Hypothalamus (tissue), 51 donors: ENCODE measurements around the gene NDST1.
A peak's percentile ranks its signal among the peaks of the same experiment; 100 is the strongest.
"Not testable (repeated sequence)": the region's sequence is repeated elsewhere in the genome, so short reads cannot be mapped to it uniquely, and the experiment has no call there.

ENCODE experiments used
- DNase-seq, 51 donors: peaks; one replicate each; lab custom pipeline; 2025; lab: John Stamatoyannopoulos, UW

Gene NDST1

GRCh38 chr5:150507474-150508276 lies at the start of gene NDST1:
TSS of gene NDST1 (plus strand) at chr5:150508131. CDS start at chr5:150521255, 13,124 bp downstream.
- DNase-seq: no peak

- DNase-seq: peak in 48 of 51 donors; percentile 19 to 83 (median 50)
Observed at GRCh38 chr5:150458802-150459557, 49.0 kb upstream of the NDST1 start.

- no peak for DNase-seq
Observed at GRCh38 chr5:150460781-150461180, 47.1 kb upstream of the NDST1 start.

GRCh38 chr5:150461231-150461630 lies 46.7 kb upstream of the NDST1 start:
- DNase-seq: no peak

- peak in 3 of 51 donors; percentile 8 to 20 (median 16) for DNase-seq
Observed at GRCh38 chr5:150464554-150465012, 43.3 kb upstream of the NDST1 start.

- no peak for DNase-seq
Observed at GRCh38 chr5:150465927-150466326, 42.0 kb upstream of the NDST1 start.

- no peak for DNase-seq
Observed at GRCh38 chr5:150468206-150468605, 39.7 kb upstream of the NDST1 start.

GRCh38 chr5:150469718-150470469 lies 38.0 kb upstream of the NDST1 start:
- DNase-seq: no peak

GRCh38 chr5:150473673-150474358 lies 34.1 kb upstream of the NDST1 start:
- DNase-seq: no peak

GRCh38 chr5:150476568-150476967 lies 31.4 kb upstream of the NDST1 start:
- DNase-seq: not testable (repeated sequence)

GRCh38 chr5:150479416-150479815 lies 28.5 kb upstream of the NDST1 start:
- DNase-seq: no peak

GRCh38 chr5:150481708-150481965 lies 26.3 kb upstream of the NDST1 start:
- DNase-seq: no peak

- DNase-seq: no peak
Observed at GRCh38 chr5:150481972-150482406, 25.9 kb upstream of the NDST1 start.

- no peak for DNase-seq
Observed at GRCh38 chr5:150484964-150485692, 22.8 kb upstream of the NDST1 start.

- DNase-seq: peak in 39 of 51 donors; percentile 5 to 73 (median 56)
Observed at GRCh38 chr5:150485693-150486401, 22.1 kb upstream of the NDST1 start.

- peak in 28 of 51 donors; percentile 42 to 79 (median 56) for DNase-seq
Observed at GRCh38 chr5:150486402-150487198, 21.3 kb upstream of the NDST1 start.

GRCh38 chr5:150487199-150488061 lies 20.5 kb upstream of the NDST1 start:
- DNase-seq: peak in 31 of 51 donors; percentile 28 to 81 (median 57)
